Measurements from ENCODE around the gene GABBR2.
"Not testable (repeated sequence)": the region's sequence is repeated elsewhere in the genome, so short reads cannot be mapped to it uniquely, and the experiment has no call there.

Gene GABBR2

GRCh38 chr9:98536542-98537173 lies 172.1 kb downstream of the GABBR2 start:
- DNase-seq: peak; percentile 53 to 65

- no peak for DNase-seq
These were observed 174.9 kb downstream of the GABBR2 start for GRCh38 chr9:98533866-98534265.

- DNase-seq: no peak
These were observed 175.6 kb downstream of the GABBR2 start for GRCh38 chr9:98533132-98533531.

DNA sequence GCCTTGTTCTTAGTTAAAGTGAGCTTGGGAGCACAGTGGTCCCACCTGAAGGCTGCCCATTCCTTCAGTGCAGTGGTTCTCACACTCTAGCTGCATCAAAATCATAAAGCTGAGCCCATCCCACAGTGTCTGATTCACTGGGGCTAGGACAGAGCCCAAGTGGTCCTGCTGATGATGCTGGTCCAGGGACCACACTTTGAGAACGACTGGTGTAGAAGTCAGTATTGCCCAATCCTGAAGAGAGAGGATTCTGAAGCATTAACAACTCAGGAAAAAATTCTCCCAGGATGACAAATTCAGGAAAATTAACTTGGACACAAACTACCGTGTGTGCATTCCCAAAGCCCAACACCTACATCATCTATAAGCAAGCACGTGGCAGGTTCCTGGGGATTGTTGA lies 176.2 kb downstream of the GABBR2 start:
- no peak for DNase-seq

- no peak for DNase-seq
These were observed 176.6 kb downstream of the GABBR2 start for GRCh38 chr9:98532147-98532546.

DNA sequence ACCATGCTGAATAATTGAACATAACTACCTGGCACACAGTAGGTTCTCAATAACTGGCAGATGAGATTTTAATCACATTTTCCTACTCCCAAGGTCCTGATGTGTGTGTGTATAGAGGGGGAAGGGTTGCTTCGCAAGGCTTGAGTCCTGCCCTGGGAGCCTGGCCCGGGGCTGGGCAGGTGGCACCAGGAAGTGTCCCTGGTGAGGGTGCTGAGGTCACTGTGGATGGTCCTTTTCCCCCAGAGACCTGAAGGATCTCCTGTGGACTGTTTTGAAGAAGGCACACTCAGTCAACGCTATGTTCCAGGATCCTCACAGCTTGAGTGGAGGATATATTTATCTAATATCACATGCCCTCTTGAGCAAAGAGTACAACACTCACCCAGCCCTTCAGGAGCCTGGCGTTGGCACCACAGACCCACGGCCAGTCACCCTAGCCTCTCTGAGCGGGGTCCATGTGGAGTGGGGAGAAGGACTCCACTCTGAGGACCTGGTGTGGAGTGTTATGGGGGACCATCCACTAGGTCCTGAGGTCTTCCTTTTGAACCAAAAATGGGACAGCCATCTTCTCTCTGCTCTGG lies 177.8 kb downstream of the GABBR2 start:
- no peak for DNase-seq

- DNase-seq: no peak
These were observed 178.5 kb downstream of the GABBR2 start for GRCh38 chr9:98530275-98530674.

DNA sequence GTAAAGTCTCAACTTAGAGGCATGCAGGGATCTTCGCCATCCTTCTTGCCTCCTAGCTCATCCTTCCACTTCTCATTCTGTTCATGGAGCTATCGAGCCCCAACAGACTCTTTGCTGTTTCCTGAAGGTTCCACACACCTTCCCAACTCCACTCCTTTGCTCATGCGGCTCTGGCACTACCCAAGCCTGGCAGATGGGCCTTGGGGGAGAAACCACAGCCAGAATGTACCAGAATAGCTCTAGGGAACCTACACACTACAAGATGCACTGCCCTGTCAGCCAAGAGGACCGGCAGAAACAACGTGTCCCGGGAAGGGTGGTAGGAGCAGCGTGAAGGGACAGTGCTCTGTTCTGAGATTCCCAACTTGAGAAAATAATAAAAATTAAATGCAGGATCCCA lies 178.9 kb downstream of the GABBR2 start:
- DNase-seq: no peak

GRCh38 chr9:98523231-98523901 lies 185.4 kb downstream of the GABBR2 start:
- no peak for DNase-seq

- no peak for DNase-seq
These were observed 186.2 kb downstream of the GABBR2 start for GRCh38 chr9:98522487-98522886.

DNA sequence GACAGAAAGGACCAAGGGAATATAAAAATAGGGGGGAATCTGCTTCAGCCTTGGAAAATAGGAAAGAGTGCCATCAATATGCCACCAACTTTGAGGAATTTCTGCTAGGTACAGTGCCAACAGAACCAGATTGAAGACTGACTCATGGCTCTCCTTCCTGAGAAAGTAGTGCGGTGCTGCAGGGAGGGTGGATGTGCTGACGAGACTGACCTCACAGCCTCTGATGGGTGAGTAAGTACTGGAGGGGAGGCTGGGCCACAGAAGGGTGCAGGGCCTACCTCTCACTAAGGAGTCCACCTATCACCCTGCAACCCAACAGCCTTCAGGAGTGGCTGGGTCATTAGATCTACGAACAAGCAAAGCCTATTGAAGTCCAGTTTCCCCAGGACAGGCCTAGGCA lies 187.6 kb downstream of the GABBR2 start:
- DNase-seq: no peak

DNA sequence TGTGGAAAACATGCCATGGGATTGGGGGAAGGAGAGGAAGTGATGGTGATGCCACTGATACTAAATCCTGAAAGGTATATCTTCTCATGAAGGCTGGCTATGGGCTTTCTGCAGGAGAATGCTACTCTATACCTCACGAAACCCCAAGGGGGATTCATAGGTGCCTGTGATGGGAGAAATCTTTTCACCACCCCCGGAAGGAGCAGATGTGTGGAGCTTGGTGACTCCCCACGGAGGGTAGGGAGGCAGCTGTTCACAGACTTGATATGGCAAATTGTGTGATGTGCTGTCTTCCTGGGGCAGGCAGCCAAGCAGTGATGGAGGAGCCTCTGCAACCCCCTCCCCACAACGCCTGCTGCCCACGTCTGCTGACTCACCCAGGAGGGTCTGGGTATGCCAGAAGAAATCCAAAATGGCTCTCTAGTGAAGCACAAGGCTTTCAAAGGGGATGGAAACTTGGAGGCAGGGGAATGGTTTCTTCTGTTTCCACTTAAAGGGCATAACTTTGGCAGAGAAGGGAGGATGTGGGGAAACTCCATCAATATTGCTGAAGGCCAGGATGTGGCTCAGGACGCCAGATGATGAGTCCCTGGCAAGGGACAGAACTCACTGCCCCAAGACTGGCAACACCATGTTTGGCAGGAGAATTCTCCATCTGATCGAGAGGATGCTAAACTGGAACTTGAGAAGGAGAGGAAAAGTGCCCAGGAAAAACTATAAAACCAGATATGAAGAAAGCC lies 188.3 kb downstream of the GABBR2 start:
- no peak for DNase-seq

DNA sequence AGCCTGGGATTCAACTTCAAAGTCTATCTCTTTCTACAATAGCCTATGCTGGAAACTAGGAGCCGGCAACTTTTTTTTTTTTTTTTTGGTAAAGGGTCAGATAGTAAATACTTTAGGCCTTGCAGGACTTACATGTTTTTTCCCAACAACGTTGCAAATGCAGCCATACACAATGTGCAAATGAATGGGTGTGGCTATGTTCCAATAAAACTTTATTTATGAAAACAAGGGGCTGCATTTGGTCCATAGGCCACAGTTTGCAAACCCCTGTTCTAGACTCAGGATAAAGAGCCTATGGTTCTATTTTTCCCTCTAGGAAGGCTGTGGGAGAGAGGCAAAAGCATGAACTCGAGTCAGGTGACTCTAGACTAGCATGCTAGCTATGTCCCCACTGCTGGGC lies 189.1 kb downstream of the GABBR2 start:
- no peak for DNase-seq

DNA sequence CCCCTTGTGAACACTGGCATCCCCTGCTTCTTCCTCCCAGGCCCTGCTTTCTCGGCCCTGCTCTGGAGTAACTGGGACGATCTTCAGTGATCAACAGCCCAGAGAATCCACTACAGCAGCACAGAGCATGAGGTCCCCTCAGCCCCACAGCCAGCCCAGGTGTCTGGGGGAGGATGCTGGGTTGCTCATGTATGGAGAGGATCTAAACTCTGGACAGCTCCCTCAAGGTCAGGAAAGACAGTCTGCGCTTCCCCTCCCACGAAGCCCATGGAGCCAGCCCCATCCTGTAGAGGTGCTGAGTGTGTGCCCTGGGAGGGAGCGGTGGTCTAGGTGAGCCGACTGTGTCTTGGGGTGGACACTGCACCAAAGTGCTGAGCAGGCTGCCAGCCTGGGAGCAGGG lies 190.2 kb downstream of the GABBR2 start:
- DNase-seq: no peak

DNA sequence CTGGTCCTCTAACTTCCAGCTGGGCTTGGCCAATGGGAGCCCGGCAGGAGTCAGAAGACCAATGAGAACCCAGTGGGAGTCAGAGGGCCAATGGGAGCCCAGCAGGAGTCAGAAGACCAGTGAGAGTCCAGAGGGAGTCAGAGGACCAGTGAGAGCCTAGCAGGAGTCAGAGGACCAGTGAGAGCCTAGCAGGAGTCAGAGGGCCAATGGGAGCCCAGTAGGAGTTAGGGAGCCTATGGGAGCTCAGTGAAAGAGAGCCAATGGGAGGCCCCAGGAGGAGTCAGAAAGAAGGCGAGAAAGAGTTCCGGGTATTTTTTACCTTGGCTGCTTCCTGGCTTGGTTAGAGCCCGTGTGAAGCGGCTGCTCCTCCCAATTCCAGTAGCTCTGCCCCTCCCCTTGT lies 191.0 kb downstream of the GABBR2 start:
- no peak for DNase-seq

DNA sequence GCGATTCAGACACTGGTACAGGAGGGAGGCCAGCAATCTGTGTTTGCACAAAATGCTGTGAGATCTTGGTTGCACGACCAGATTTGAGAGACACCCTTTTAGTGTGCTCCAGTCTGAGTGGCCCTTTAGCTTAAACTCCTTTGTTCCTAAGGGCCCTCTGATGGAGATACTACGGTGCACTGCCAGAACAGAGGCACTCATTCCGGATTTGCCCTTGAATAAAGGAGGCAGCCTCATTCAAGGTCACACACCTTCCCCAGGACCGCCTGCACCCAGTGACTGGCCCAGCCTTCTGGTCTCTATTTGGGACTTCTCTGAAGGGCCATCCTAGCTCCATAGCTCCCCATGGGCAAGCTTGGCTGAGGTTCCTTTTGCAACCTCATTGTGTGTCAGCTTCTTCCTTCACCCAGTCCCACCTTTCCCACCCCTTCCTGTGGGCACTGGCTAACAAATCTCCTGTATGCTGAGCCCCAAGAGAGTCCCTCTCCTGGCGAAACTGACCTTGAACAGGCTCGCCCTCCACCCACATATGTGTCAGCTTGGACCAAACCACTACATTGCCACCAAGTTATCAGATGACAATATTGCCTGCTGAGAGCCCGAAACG lies 191.7 kb downstream of the GABBR2 start:
- no peak for DNase-seq

DNA sequence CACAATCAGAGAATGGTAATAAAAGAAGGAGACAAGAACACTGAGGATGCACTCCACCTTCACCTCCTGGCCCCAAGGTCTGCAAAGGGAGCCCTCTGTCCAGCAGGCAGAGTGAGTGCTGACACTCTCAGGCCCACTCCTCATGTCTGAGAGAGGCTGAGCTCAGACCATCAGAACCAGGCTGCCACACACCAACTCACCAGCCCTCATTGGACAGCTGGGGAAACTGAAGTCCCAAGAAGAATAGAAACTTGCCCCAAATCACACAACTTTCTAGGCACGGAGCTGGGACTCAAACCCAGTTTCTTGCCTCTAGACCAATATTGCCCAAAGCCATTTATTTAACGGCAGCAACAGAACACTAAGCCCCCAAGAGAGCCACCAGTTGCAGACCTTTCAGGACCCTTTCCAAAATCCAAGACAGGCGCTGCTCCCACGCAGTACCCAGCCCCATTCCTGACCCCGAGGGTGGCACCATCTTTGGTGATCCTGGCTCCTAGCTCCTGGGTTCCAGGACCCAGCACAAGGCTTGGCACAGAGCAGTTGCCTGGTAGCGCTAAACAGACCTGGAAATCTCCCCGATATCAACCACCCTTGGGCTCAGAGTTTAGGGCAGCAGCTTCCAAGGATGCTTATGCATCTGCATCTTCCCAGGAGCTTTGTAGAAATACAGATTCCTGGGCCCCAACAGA lies 192.4 kb downstream of the GABBR2 start:
- DNase-seq: no peak

- no peak for DNase-seq
These were observed 193.1 kb downstream of the GABBR2 start for GRCh38 chr9:98515506-98516204.

- DNase-seq: no peak
These were observed 193.9 kb downstream of the GABBR2 start for GRCh38 chr9:98514841-98515240.

DNA sequence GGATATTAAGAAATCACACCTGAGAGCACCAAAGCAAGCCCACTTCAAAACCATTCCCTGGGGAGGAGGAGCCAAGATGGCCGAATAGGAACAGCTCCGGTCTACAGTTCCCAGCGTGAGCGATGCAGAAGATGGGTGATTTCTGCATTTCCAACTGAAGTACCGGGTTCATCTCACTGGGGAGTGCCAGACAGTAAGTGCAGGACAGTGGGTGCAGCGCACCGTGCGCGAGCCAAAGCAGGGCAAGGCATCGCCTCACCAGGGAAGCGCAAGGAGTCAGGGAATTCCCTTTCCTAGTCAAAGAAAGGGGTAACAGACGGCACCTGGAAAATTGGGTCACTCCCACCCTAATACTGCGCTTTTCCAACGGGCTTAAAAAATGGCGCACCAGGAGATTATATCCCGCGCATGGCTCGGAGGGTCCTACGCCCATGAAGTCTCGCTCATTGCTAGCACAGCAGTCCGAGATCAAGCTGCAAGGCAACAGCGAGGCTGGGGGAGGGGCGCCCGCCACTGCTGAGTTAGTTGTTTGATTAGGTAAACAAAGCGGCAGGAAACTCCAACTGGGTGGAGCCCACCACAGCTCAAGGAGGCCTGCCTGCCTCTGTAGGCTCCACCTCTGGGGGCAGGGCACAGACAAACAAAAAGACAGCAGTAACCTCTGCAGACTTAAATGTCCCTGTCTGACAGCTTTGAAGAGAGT lies 200.4 kb downstream of the GABBR2 start:
- DNase-seq: not testable (repeated sequence)

DNA sequence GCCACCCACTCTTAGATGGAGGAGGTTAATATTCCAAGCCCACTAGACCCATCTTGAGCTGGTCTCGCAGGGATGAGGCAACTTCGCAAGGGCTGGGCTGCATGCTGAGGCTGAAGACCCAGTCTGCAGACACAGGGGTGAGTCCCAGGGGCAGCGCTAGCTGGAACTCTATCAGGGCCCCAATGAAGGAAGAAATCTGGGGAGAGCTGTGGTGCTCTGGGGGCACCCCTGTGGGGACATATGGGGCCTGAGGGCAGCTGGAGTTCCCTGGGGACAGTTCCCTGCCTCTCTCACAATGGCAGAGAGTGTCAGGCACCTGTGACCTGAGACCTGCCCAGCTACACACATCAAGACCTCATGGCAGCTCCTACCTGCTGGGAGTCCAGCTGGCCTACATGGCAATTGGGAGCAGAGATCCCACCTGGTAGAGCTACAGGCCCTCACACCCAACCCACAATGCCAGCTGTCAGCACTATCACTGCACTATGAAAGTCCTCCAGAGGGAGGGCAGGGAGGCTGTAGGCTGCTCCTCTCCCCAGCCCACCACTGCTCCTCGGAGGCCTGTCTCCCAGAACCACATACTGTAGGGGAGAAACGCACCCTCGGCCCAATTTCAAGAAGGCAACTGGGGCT lies 202.2 kb downstream of the GABBR2 start:
- no peak for DNase-seq

Measured in inflammatory macrophage (primary cell).